ENCODE data around the gene PELO. TPM values are rescaled to one million over a fixed set of nuclear protein-coding genes. Genes with fewer than 3 reads are reported as not detected.

PELO gene
- polyA plus RNA-seq, 1 donor (not counting 4 experiments of a cell fraction or from before 2014, with no cell fraction given): 10.6 TPM

- no peak for FAIRE-seq
- H3K4me1 ChIP-seq (ENCODE audit: control insufficient read depth, extremely low read depth, insufficient read depth, low read length): no peaks in the 10 kb centered on the region
- H2AFZ ChIP-seq (ENCODE audit: control insufficient read depth, low read length): no peak overlapping the region
- H4K20me1 ChIP-seq (ENCODE audit: control insufficient read depth, extremely low read depth, insufficient read depth, low read length): no peaks in the 10 kb centered on the region
- H3K9ac ChIP-seq (ENCODE audit: control insufficient read depth, extremely low read depth, insufficient read depth, low read length): no peak overlapping the region
- dilution Hi-C loops (cut with MboI; ENCODE audit: extremely low pct_ligation_motif_present, low sequenced_read_pairs): no loop called here
- no peaks in the 10 kb centered on the region for H3K27me3 ChIP-seq (ENCODE audit: control insufficient read depth, extremely low read depth, insufficient read depth, low read length)
- H3K79me2 ChIP-seq (ENCODE audit: control insufficient read depth, insufficient read depth, low read length): no peaks in the 10 kb centered on the region
- no peaks in the 10 kb centered on the region for H3K9me3 ChIP-seq (ENCODE audit: control insufficient read depth, low read depth, low read length)
- H3K9me1 ChIP-seq (ENCODE audit: control insufficient read depth, extremely low read depth, insufficient read depth, low read length): no peaks in the 10 kb centered on the region
- DNase-seq (ENCODE audit: low read depth, low spot score): no peak
- H3K4me2 ChIP-seq (ENCODE audit: control insufficient read depth, extremely low read depth, insufficient read depth, low read depth, low read length): no peak overlapping the region
- no peak overlapping the region for H3K4me3 ChIP-seq (ENCODE audit: control insufficient read depth in 2 of 3, extremely low read depth in 1 of 3, insufficient read depth in 2 of 3, low read depth in 1 of 3, low read length in 3 of 3)
- H3K27ac ChIP-seq (ENCODE audit: control insufficient read depth, insufficient read depth, low read length): no peak overlapping the region
- H3K36me3 ChIP-seq (ENCODE audit: control insufficient read depth in 2 of 2, extremely low read depth in 1 of 2, insufficient read depth in 2 of 2, low read length in 2 of 2): no peaks in the 10 kb centered on the region
- TF ChIP-seq CTCF (optimal IDR thresholded peaks at IDR 0.05 in 1 of 3, IDR thresholded peaks at IDR 0.05 in 1 of 3, conservative IDR thresholded peaks at IDR 0.05 in 1 of 3; ENCODE audit: extremely low read depth in 1 of 3, insufficient read depth in 2 of 3, low read length in 3 of 3): no peak
- TF ChIP-seq EZH2 (IDR thresholded peaks at IDR 0.05; ENCODE audit: low read length): no peak
Observed at GRCh38 chr5:52749666-52750065, 38.0 kb upstream of the PELO start.

- FAIRE-seq: no peak
- Histone ChIP-seq H3K4me3 (ENCODE audit: control insufficient read depth in 2 of 3, extremely low read depth in 1 of 3, insufficient read depth in 2 of 3, low read depth in 1 of 3, low read length in 3 of 3) (no peak overlapping the region), H3K9ac (ENCODE audit: control insufficient read depth, extremely low read depth, insufficient read depth, low read length) (no peak overlapping the region), H4K20me1 (ENCODE audit: control insufficient read depth, extremely low read depth, insufficient read depth, low read length) (no peaks in the 10 kb centered on the region), H3K79me2 (ENCODE audit: control insufficient read depth, insufficient read depth, low read length) (no peaks in the 10 kb centered on the region), H3K27ac (ENCODE audit: control insufficient read depth, insufficient read depth, low read length) (no peak overlapping the region), H3K9me3 (ENCODE audit: control insufficient read depth, low read depth, low read length) (no peaks in the 10 kb centered on the region), H3K9me1 (ENCODE audit: control insufficient read depth, extremely low read depth, insufficient read depth, low read length) (no peaks in the 10 kb centered on the region), H3K27me3 (ENCODE audit: control insufficient read depth, extremely low read depth, insufficient read depth, low read length) (no peaks in the 10 kb centered on the region), H2AFZ (ENCODE audit: control insufficient read depth, low read length) (no peak overlapping the region), H3K4me2 (ENCODE audit: control insufficient read depth, extremely low read depth, insufficient read depth, low read depth, low read length) (no peak overlapping the region), H3K4me1 (ENCODE audit: control insufficient read depth, extremely low read depth, insufficient read depth, low read length) (no peaks in the 10 kb centered on the region), H3K36me3 (ENCODE audit: control insufficient read depth in 2 of 2, extremely low read depth in 1 of 2, insufficient read depth in 2 of 2, low read length in 2 of 2) (no peaks in the 10 kb centered on the region)
- dilution Hi-C loops (cut with MboI; ENCODE audit: extremely low pct_ligation_motif_present, low sequenced_read_pairs): no loop called here
- TF ChIP-seq CTCF (optimal IDR thresholded peaks at IDR 0.05 in 1 of 3, IDR thresholded peaks at IDR 0.05 in 1 of 3, conservative IDR thresholded peaks at IDR 0.05 in 1 of 3; ENCODE audit: extremely low read depth in 1 of 3, insufficient read depth in 2 of 3, low read length in 3 of 3) (no peak), EZH2 (IDR thresholded peaks at IDR 0.05; ENCODE audit: low read length) (no peak)
- no peak for DNase-seq (ENCODE audit: low read depth, low spot score)
Observed at GRCh38 chr5:52751137-52751536, 36.6 kb upstream of the PELO start.
